Measurements from ENCODE around the gene SELENOK. TPM values are rescaled to one million over a fixed set of nuclear protein-coding genes. Genes with fewer than 3 reads are reported as not detected.

SELENOK gene
- total and polyA plus RNA-seq, 4 donors, result 63.4 to 118 (median 101) TPM

GRCh38 chr3:53860196-53860595 is 31.5 kb downstream of the SELENOK start:
- DNase-seq (ENCODE audit: low read depth in 4 of 6, low spot score in 6 of 6), result no peak
- Histone ChIP-seq H3K36me3 (ENCODE audit: control insufficient read depth, insufficient read depth, low read length) (peaks cover 20% of the 10 kb centered on the region), H3K27me3 (ENCODE audit: control insufficient read depth, insufficient read depth, low read length) (no peaks in the 10 kb centered on the region), H3K27ac (ENCODE audit: low read depth, low read length) (no peak overlapping the region), H3K4me3 (ENCODE audit: low read depth, low read length) (no peak overlapping the region), H3K4me1 (ENCODE audit: control insufficient read depth, insufficient read depth, low read length) (no peaks in the 10 kb centered on the region), H3K9me3 (ENCODE audit: control insufficient read depth, insufficient read depth, low read length) (no peaks in the 10 kb centered on the region)
- 50% methylated on average over 2 of the region's 4 CpGs for WGBS (ENCODE audit: insufficient coverage)

- no peak for DNase-seq (ENCODE audit: low read depth in 4 of 6, low spot score in 6 of 6)
- Histone ChIP-seq H3K27ac (ENCODE audit: low read depth, low read length) (no peak overlapping the region), H3K36me3 (ENCODE audit: control insufficient read depth, insufficient read depth, low read length) (peaks cover 16% of the 10 kb centered on the region), H3K9me3 (ENCODE audit: control insufficient read depth, insufficient read depth, low read length) (no peaks in the 10 kb centered on the region), H3K4me3 (ENCODE audit: low read depth, low read length) (no peak overlapping the region), H3K27me3 (ENCODE audit: control insufficient read depth, insufficient read depth, low read length) (no peaks in the 10 kb centered on the region), H3K4me1 (ENCODE audit: control insufficient read depth, insufficient read depth, low read length) (no peaks in the 10 kb centered on the region)
- WGBS (ENCODE audit: insufficient coverage), result 95% methylated on average over 3 of the region's 6 CpGs
Observed at GRCh38 chr3:53859178-53859577, 32.5 kb downstream of the SELENOK start.

GRCh38 chr3:53858096-53858741 is 33.4 kb downstream of the SELENOK start:
- Histone ChIP-seq H3K27ac (ENCODE audit: low read depth, low read length) (peak overlapping the region; percentile 34), H3K36me3 (ENCODE audit: control insufficient read depth, insufficient read depth, low read length) (peaks cover 9% of the 10 kb centered on the region), H3K4me1 (ENCODE audit: control insufficient read depth, insufficient read depth, low read length) (no peaks in the 10 kb centered on the region), H3K27me3 (ENCODE audit: control insufficient read depth, insufficient read depth, low read length) (no peaks in the 10 kb centered on the region), H3K9me3 (ENCODE audit: control insufficient read depth, insufficient read depth, low read length) (no peaks in the 10 kb centered on the region), H3K4me3 (ENCODE audit: low read depth, low read length) (no peak overlapping the region)
- no peak for DNase-seq (ENCODE audit: low read depth in 4 of 6, low spot score in 6 of 6)
- 79% methylated on average over 7 of the region's 7 CpGs for WGBS (ENCODE audit: insufficient coverage)

- DNase-seq (ENCODE audit: low read depth in 4 of 6, low spot score in 6 of 6), result no peak
- peaks cover 12% of the 10 kb centered on the region for H3K36me3 ChIP-seq (ENCODE audit: control insufficient read depth, insufficient read depth, low read length)
- 95% methylated on average over 2 of the region's 7 CpGs for WGBS (ENCODE audit: insufficient coverage)
- no peaks in the 10 kb centered on the region for H3K9me3 ChIP-seq (ENCODE audit: control insufficient read depth, insufficient read depth, low read length)
- H3K27ac ChIP-seq (ENCODE audit: low read depth, low read length), result no peak overlapping the region
- H3K27me3 ChIP-seq (ENCODE audit: control insufficient read depth, insufficient read depth, low read length), result no peaks in the 10 kb centered on the region
- H3K4me3 ChIP-seq (ENCODE audit: low read depth, low read length), result no peak overlapping the region
- no peaks in the 10 kb centered on the region for H3K4me1 ChIP-seq (ENCODE audit: control insufficient read depth, insufficient read depth, low read length)
Observed at GRCh38 chr3:53856964-53857363, 34.7 kb downstream of the SELENOK start.

- Histone ChIP-seq H3K4me1 (ENCODE audit: control insufficient read depth, insufficient read depth, low read length) (peaks cover 6% of the 10 kb centered on the region), H3K36me3 (ENCODE audit: control insufficient read depth, insufficient read depth, low read length) (peaks cover 2% of the 10 kb centered on the region), H3K4me3 (ENCODE audit: low read depth, low read length) (no peak overlapping the region), H3K27ac (ENCODE audit: low read depth, low read length) (no peak overlapping the region), H3K9me3 (ENCODE audit: control insufficient read depth, insufficient read depth, low read length) (no peaks in the 10 kb centered on the region), H3K27me3 (ENCODE audit: control insufficient read depth, insufficient read depth, low read length) (peaks cover 12% of the 10 kb centered on the region)
- 67% methylated on average over 4 of the region's 5 CpGs for WGBS (ENCODE audit: insufficient coverage)
- DNase-seq (ENCODE audit: low read depth in 4 of 6, low spot score in 6 of 6), result peak in 2 of 6 donors; percentile 37 to 40
Observed at GRCh38 chr3:53850895-53851294, 40.8 kb downstream of the SELENOK start.

GRCh38 chr3:53849916-53850315 is 41.7 kb downstream of the SELENOK start:
- Histone ChIP-seq H3K27me3 (ENCODE audit: control insufficient read depth, insufficient read depth, low read length) (peaks cover 14% of the 10 kb centered on the region), H3K4me1 (ENCODE audit: control insufficient read depth, insufficient read depth, low read length) (peaks cover 15% of the 10 kb centered on the region), H3K9me3 (ENCODE audit: control insufficient read depth, insufficient read depth, low read length) (no peaks in the 10 kb centered on the region), H3K4me3 (ENCODE audit: low read depth, low read length) (no peak overlapping the region), H3K36me3 (ENCODE audit: control insufficient read depth, insufficient read depth, low read length) (peaks cover 2% of the 10 kb centered on the region), H3K27ac (ENCODE audit: low read depth, low read length) (no peak overlapping the region)
- 100% methylated on average over 2 of the region's 7 CpGs for WGBS (ENCODE audit: insufficient coverage)
- peak in 1 of 6 donors; percentile 14 for DNase-seq (ENCODE audit: low read depth in 4 of 6, low spot score in 6 of 6)

- Histone ChIP-seq H3K9me3 (ENCODE audit: control insufficient read depth, insufficient read depth, low read length) (no peaks in the 10 kb centered on the region), H3K4me1 (ENCODE audit: control insufficient read depth, insufficient read depth, low read length) (peaks cover 43% of the 10 kb centered on the region), H3K36me3 (ENCODE audit: control insufficient read depth, insufficient read depth, low read length) (no peaks in the 10 kb centered on the region), H3K4me3 (ENCODE audit: low read depth, low read length) (peak overlapping the region; percentile 46), H3K27ac (ENCODE audit: low read depth, low read length) (no peak overlapping the region), H3K27me3 (ENCODE audit: control insufficient read depth, insufficient read depth, low read length) (peaks cover 14% of the 10 kb centered on the region)
- WGBS (ENCODE audit: insufficient coverage), result 49% methylated on average over 9 of the region's 10 CpGs
- no peak for DNase-seq (ENCODE audit: low read depth in 4 of 6, low spot score in 6 of 6)
Observed at GRCh38 chr3:53846851-53847155, 44.9 kb downstream of the SELENOK start.

GRCh38 chr3:53846134-53846850 is 45.4 kb downstream of the SELENOK start, which contains the start of the genes CHDH and IL17RB:
Gene CHDH, minus strand, starts transcription at chr3:53846419. Its CDS starts 22,411 bp downstream, at chr3:53824008.
Gene IL17RB, plus strand, starts transcription at chr3:53846568. Its CDS starts 21 bp downstream, at chr3:53846589.
- Histone ChIP-seq H3K27me3 (ENCODE audit: control insufficient read depth, insufficient read depth, low read length) (peaks cover 14% of the 10 kb centered on the region), H3K4me3 (ENCODE audit: low read depth, low read length) (peak within 1 kb of the TSS; percentile 46), H3K9me3 (ENCODE audit: control insufficient read depth, insufficient read depth, low read length) (no peaks in the 10 kb centered on the region), H3K4me1 (ENCODE audit: control insufficient read depth, insufficient read depth, low read length) (peaks cover 45% of the 10 kb centered on the region), H3K27ac (ENCODE audit: low read depth, low read length) (peak within 1 kb of the TSS; percentile 65), H3K36me3 (ENCODE audit: control insufficient read depth, insufficient read depth, low read length) (no peaks in the 10 kb centered on the region)
- WGBS (ENCODE audit: insufficient coverage), result under 1% methylated on average over 91 of the region's 91 CpGs
- DNase-seq (ENCODE audit: low read depth in 4 of 6, low spot score in 6 of 6), result peak in 5 of 6 donors; percentile 33 to 81 (median 41)

GRCh38 chr3:53845881-53846133 is 45.9 kb downstream of the SELENOK start:
- DNase-seq (ENCODE audit: low read depth in 4 of 6, low spot score in 6 of 6), result no peak
- under 1% methylated on average over 34 of the region's 34 CpGs for WGBS (ENCODE audit: insufficient coverage)

More at GRCh38 chr3:53845881-53846133, 45.9 kb downstream of the SELENOK start:
- Histone ChIP-seq H3K27me3 (ENCODE audit: control insufficient read depth, insufficient read depth, low read length) (peaks cover 14% of the 10 kb centered on the region), H3K4me1 (ENCODE audit: control insufficient read depth, insufficient read depth, low read length) (peaks cover 47% of the 10 kb centered on the region), H3K36me3 (ENCODE audit: control insufficient read depth, insufficient read depth, low read length) (no peaks in the 10 kb centered on the region), H3K9me3 (ENCODE audit: control insufficient read depth, insufficient read depth, low read length) (no peaks in the 10 kb centered on the region), H3K4me3 (ENCODE audit: low read depth, low read length) (peak overlapping the region; percentile 46), H3K27ac (ENCODE audit: low read depth, low read length) (peak overlapping the region; percentile 65)
